GM20431 (cell line): Measurements from ENCODE around the gene LRRFIP1.

ENCODE experiments used
- in situ Hi-C: fragments of 300-500 bp; cut with MseI, MboI; formaldehyde crosslinking; loops from one replicate; pipeline ENCODE4 v1.15.0; 2020; ENCODE audit warnings: low sequenced_read_pairs; ENCODE audit not compliant: unreplicated experiment

The LRRFIP1 gene

DNA sequence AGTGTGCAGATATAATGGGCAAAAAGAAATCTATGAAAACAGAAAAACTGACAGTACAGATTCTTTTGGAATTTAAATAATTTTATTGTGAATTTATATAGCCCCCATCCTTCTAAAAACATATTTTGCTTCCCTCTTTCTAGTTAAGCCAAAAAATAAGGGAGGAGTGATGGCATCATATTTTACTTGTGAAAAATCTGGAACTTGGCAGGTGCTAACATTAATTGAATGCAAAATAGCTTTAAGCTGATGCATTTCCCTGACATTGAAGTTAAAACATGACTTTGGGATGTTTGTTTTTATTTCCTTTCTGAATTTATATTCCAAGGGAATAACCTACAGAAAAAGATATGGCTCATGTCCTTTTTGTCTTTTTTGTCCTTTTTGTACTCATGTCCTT, 88.6 kb downstream of the LRRFIP1 start:
- in situ Hi-C loops = no loop called here

- in situ Hi-C loops = no loop called here
These were observed 90.2 kb downstream of the LRRFIP1 start for GRCh38 chr2:237717366-237718276.

DNA sequence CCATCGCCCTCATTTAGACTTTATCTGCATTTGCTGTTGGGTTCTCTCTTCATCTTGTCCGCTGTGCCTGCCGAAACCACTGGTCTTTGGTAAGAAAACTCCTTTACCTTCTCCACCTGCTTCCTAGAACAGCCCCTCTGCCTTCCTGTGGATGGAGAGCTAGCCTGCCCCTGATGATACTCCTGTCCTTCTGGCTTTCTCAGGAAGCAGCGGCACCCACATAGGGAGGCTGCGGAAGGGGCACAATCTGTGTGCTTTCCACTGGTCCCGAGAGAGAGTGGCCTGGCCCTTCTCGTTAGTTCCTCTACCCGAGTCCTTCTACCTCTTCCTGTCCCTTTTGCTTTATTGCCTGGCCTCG, 90.9 kb downstream of the LRRFIP1 start:
- in situ Hi-C loops = no loop called here

DNA sequence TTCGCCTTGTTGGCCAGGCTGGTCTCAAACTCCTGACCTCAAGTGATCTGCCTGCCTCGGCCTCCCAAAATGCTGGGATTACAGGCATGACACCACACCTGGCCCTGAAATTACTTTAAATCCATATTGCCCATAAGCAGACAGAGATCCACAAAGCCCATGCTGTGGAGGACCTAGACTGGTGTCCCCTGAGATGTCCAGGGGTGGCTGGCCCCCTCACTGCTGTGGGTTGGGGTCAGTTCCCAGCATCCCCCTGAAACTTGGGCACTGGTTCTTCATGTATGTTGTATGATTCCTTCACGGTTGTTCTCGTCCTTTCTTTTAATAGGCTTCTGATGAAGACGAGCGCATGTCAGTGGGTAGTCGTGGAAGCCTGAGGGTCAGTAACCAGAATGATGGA, 93.1 kb downstream of the LRRFIP1 start:
- in situ Hi-C loops = no loop called here

- in situ Hi-C loops = no loop called here
These were observed 93.6 kb downstream of the LRRFIP1 start for GRCh38 chr2:237720957-237721356.

DNA sequence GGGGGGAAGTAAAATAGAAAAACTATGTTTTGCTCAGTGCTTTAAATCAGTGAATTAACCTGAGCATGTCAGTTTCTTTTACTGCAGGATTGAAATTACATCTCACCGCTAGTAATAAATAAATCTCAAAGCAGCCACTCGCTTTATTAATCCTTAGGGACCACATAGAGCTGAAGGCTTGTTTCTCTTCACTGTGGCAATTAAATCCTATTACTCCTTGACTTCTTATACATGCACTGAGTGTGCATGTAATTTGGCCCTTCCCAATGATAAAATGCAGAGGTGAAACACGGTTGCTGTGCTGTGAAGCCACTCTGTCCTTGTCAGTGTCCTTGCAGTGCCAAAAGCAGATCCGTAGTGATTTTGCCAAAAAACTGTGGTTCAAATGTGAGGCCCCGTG, 94.1 kb downstream of the LRRFIP1 start:
- in situ Hi-C loops = no loop called here

- in situ Hi-C loops = no loop called here
These were observed 95.2 kb downstream of the LRRFIP1 start for GRCh38 chr2:237722616-237723015.

GRCh38 chr2:237723023-237723422, 95.6 kb downstream of the LRRFIP1 start:
- in situ Hi-C loops = no loop called here

DNA sequence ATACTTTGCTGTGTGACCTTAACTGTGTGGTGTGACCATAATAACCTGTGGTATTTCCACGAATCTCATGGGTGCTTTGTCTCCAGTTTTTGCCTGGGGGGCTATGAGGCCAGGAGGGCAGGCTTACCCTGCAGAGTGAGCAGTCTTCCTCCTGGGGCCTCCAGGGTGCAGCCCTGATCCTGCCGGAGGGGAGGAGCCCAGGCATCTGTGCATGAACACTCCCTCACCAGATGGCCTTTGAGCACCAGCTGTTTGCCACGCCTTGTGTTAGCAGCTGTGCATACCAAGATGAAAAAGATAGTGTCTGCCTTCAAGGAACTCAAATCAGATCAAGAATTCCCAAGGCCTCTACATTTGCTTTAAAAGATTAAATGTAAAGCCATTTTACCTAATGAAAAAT, 96.2 kb downstream of the LRRFIP1 start:
- in situ Hi-C loops = no loop called here

- in situ Hi-C loops = no loop called here
These were observed 97.6 kb downstream of the LRRFIP1 start for GRCh38 chr2:237724811-237725478.

- in situ Hi-C loops = no loop called here
These were observed 98.3 kb downstream of the LRRFIP1 start for GRCh38 chr2:237725661-237726060.

DNA sequence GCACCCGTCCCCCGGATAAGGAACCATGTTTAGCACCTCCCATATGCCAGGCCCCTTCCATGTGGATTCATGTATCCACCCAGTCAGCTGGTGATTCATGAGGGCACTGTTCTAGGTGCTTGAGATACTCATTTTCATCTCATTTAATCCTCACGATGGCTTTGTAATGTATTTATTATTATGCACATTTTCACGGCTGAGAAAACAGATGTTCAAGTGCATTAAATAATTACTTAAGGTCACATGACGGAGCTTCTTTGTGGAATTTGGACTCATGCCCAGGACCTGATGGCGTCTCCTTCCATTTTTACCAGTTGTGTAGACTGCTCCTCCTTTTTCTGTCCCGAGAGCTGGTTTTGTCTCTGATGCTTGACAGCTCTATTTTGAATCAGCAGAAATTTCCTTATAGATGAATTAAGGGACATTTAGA, 99.0 kb downstream of the LRRFIP1 start:
- in situ Hi-C loops = no loop called here

GRCh38 chr2:237727363-237727762, 100.0 kb downstream of the LRRFIP1 start:
- in situ Hi-C loops = no loop called here

DNA sequence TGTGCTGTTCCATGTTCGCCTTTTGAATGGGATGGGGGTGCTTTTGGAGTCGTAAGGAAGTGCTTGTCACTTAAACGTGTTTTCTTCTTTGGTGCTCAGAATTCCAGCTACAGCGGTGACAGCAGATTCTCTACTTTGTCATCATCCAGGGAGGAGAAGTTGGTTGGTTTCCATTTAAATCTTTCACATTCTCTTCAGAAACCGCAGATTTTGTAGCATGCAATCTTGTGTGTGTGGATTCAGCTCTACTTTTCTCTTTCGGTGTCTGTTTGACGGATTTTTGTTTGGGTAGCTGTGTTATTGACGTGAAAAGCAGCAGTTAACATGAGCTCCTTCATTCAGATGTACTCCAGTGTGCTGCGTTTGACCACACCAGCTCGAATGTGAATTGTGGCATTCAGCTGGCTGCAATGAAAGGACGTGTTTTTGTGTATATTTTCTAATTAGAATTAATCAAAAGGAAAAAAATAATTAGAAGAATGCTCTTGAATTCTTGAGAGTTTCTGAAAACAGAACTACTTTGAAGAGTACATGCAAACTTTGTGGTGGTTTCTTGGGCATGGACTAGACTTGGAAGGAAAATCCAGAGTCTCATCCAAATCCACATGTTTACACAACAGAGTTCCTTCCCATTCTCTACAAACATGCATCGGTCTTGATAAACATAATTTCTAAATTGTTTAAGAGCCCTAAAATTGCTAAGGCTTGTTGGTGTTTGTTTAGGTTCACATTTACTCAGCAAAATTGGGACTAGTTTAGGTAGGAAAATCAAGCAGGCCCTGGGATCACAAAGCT, 102.5 kb downstream of the LRRFIP1 start:
- in situ Hi-C loops = no loop called here

DNA sequence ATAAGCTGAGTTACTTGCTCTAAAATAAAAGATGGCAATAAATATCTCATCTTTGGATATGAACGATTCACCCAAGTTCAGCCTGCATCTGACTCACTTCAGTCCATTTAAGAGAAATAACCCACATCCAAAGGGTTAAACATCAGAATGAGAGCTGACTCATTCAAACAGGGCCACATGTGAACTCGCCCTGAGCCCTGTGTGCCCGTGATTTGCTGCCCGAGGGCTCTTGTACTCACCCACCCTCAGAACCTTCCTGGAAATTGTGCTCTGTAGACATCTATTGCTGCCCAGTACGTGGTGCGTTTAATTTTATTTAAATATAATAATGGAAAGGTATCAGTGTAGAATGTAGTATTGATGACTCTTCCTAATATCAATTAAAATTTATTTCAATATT, 104.3 kb downstream of the LRRFIP1 start:
- in situ Hi-C loops = no loop called here

DNA sequence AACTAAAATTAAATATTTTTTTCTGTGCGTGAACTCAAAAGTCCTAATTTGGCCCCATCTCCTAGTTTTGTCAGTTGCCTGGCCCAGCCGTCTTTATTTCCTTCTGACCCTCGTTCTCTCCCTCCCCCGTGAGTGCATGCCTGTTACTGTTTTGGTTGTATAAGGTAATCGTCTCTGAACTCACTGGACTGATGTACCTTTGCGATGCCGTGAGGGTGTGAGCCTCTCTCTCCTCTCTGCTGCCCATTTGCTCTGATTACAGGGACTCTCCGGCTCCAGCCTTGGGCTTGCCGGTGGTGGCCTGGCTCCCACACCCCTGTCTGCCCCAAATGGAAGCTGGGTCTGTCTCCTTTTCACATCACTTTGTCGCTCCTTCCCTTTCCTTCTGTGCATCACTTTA, 104.7 kb downstream of the LRRFIP1 start:
- in situ Hi-C loops = no loop called here

DNA sequence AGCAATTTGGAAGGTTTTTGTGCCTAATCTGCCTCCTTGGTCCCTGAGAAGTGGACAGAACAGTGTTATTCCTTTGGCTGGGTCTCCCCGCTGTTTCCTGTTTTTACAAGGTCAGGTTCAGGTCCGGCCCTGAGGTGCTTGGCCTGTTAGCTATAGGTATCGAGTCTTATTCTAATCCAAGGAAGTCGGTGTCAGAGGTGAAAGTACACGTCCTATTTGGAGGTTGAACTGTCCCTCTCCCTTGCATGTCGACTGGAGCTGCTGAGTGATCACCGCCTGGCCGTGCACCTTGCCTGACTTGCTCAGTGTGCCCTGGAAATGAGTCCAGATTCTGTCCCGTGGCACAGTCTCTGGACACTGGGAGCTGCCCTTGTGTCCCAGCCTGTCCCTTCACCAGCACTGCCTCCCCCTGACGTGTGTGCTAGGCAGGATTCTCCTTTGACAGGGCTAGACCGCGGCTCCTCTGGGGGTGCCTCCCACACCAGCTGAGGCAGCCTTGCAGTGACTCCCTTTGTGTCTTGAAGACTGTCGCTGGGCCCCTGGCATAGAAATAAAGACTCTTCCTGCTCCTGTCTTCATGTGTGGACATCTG, 105.5 kb downstream of the LRRFIP1 start:
- in situ Hi-C loops = no loop called here

DNA sequence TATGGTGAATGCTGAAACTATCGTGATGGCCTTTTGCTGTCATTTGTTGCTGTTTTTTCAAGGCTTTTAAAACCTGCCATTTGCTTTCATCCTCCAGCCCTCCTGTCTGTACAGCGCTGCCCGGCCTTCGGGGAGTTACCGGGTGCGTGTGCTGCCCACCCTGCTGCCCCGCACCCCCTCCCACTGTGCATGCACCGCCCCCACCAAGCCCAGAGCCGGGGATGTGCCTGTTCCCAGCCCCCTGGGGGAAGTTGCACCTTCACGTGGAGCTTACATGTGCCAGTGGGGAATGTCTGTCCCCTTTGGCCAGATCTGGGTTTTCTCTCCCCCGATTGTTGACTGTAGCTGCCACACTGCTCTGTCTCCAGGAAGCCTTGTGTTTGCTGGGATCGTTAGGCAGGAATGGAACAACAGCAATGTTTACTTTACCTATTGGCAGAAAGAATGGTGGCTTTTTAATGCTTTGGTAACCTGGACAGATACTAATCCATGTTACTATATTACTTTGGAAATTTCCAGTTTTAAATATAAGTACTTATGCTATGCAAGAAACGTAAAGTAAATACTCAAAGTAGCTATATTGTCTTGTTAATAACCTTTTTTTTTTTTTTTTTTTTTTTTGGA, 106.4 kb downstream of the LRRFIP1 start:
- in situ Hi-C loops = no loop called here

DNA sequence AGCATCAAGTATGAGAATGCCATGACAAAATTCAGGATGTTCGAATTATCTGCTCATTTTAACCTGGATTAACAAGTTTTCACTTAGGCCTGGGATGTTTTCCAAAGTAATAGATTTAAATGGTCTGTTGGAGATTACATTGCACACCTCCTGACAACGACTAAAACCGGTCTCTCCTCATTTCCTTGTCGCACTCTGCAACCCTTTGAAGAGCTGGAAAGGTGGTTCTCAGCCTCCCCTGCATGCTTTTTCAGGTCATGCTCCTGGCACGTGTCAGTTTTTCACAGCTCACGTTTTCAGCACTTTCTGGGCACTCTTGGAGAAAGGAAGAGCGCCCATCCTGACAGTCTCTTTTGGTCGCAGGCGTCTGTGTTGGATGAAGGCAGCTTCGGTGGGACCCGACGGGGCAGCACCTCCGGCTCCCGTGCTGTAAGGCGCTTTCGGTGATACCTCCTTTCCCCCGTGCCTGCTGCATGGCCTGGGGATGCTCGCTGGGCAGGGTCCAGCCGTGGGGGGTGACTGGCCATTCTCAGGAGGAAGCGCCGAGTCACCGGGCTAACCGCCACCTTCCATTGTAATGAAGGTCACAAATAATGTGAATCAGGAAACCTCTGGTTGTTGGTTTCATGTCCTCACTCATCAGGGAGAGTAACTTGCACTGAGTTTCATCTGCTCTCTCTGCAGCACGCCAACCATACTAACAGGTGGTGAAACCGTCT, 107.7 kb downstream of the LRRFIP1 start:
- in situ Hi-C loops = no loop called here
